Hepatocyte (in vitro differentiated cells): ENCODE results near the gene DIAPH1. TPM values are rescaled to one million over a fixed set of nuclear protein-coding genes. Genes with fewer than 3 reads are reported as not detected.

ENCODE experiments used
- DNase-seq: peaks from one replicate; pipeline ENCODE4 v3.0.0-alpha.2; 2016; ENCODE audit warnings: low spot score
- H2AFZ ChIP-seq: fragments of 200-600 bp; sonication (generic); 2 replicates; pipeline ENCODE4 v1.6.0; 2016; ENCODE audit warnings: antibody characterized with exemption, mild to moderate bottlenecking
- H3K27ac ChIP-seq: fragments of 200-600 bp; sonication (generic); 2 replicates; pipeline ENCODE4 v1.5.1; 2016; ENCODE audit warnings: mild to moderate bottlenecking
- H3K27me3 ChIP-seq: fragments of 200-600 bp; sonication (generic); 2 replicates; pipeline ENCODE4 v1.6.1; 2016
- H3K36me3 ChIP-seq: fragments of 200-600 bp; sonication (generic); replicated peaks from 2 replicates; pipeline ENCODE4 v1.5.1; 2016; ENCODE audit warnings: low read depth; ENCODE audit not compliant: insufficient read depth
- H3K4me1 ChIP-seq: fragments of 200-600 bp; sonication (generic); 2 replicates; pipeline ENCODE4 v1.5.1; 2016; ENCODE audit warnings: mild to moderate bottlenecking, moderate library complexity; ENCODE audit not compliant: insufficient read depth
- H3K4me2 ChIP-seq: fragments of 200-600 bp; sonication (generic); 2 replicates; pipeline ENCODE4 v1.6.0; 2016
- H3K4me3 ChIP-seq: fragments of 200-600 bp; sonication (generic); 2 replicates; pipeline ENCODE4 v1.5.1; 2016; ENCODE audit warnings: mild to moderate bottlenecking
- H3K79me2 ChIP-seq: fragments of 200-600 bp; sonication (generic); 2 replicates; pipeline ENCODE4 v1.6.0; 2017; ENCODE audit warnings: mild to moderate bottlenecking
- H3K9me2 ChIP-seq: fragments of 200-600 bp; sonication (generic); replicated peaks from 2 replicates; pipeline ENCODE4 v1.6.0; 2017; ENCODE audit warnings: mild to moderate bottlenecking; ENCODE audit not compliant: insufficient read depth
- H3K9me3 ChIP-seq: fragments of 200-600 bp; sonication (generic); 2 replicates; pipeline ENCODE4 v1.5.1; 2016; ENCODE audit warnings: low read depth, mild to moderate bottlenecking
- H4K20me1 ChIP-seq: fragments of 200-600 bp; sonication (generic); 2 replicates; pipeline ENCODE4 v1.6.0; 2016; ENCODE audit warnings: mild to moderate bottlenecking; ENCODE audit not compliant: insufficient read depth, poor library complexity, severe bottlenecking
- EZH2 ChIP-seq: fragments of 200-600 bp; sonication (generic); IDR thresholded peaks from 2 replicates; pipeline ENCODE4 v1.6.1; 2016; ENCODE audit warnings: antibody characterized with exemption, mild to moderate bottlenecking, borderline replicate concordance
- EZH2phosphoT487 ChIP-seq: fragments of 200-600 bp; sonication (generic); IDR thresholded peaks from one replicate; pipeline ENCODE4 v1.6.1; 2018; ENCODE audit warnings: antibody characterized with exemption, mild to moderate bottlenecking, low read depth, moderate library complexity; ENCODE audit not compliant: unreplicated experiment, severe bottlenecking
- WGBS: methylation state at CpG from one replicate; pipeline ENCODE4 v1.1.6; 2016; ENCODE audit warnings: low lambda C conversion rate; ENCODE audit errors: missing lambda C conversion rate; 5-methylcytosine and 5-hydroxymethylcytosine counted together
- polyA plus RNA-seq: library from polyadenylated mRNA; unstranded; fragments of >200 nt; fragmentation: Nextera tagmentation; extraction: Ambion mirVana; gene quantifications from 2 replicates; pipeline ENCODE4 v1.2.1, GENCODE V29; 2016
- total RNA-seq: library from RNA; depleted of rRNA; stranded (reverse); fragments of >200 nt; gene quantifications from 2 replicates; pipeline ENCODE4 v1.2.3, GENCODE V29; 2014
- TF ChIP-seq, protein P1 (sequence below): fragments of 200-600 bp; sonication (generic); IDR thresholded peaks from 2 replicates; pipeline ENCODE4 v1.5.1; 2016; ENCODE audit warnings: antibody characterized with exemption, mild to moderate bottlenecking; ENCODE audit not compliant: poor library complexity

Gene DIAPH1
- total and polyA plus RNA-seq, 2 experiments from 2014 or later: 56.6 to 62.4 TPM

DNA sequence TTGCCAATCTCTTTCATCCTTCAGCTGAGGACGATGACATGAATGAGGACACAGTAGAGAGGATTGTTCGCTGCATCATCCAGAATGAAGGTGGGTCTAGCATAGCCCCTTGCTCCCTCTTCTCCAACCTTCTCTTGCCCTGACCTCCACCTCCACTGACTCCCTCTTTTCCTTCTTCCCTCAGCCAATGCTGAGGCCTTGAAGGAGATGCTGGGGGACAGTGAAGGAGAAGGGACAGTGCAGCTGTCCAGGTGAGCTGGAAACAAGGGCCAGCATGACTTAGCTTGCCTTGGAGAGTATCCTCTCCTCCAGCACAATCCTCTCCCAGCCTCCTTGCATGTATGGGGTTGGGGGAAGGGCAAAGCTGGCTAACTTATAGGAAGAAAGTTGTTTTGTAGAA, 20.0 kb upstream of the DIAPH1 start:
- H4K20me1 ChIP-seq: peaks cover 10% of the 10 kb centered on the region
- 97% methylated on average over 2 of the region's 2 CpGs for WGBS
- H3K4me2 ChIP-seq: peak overlapping the region; percentile 99

DNA sequence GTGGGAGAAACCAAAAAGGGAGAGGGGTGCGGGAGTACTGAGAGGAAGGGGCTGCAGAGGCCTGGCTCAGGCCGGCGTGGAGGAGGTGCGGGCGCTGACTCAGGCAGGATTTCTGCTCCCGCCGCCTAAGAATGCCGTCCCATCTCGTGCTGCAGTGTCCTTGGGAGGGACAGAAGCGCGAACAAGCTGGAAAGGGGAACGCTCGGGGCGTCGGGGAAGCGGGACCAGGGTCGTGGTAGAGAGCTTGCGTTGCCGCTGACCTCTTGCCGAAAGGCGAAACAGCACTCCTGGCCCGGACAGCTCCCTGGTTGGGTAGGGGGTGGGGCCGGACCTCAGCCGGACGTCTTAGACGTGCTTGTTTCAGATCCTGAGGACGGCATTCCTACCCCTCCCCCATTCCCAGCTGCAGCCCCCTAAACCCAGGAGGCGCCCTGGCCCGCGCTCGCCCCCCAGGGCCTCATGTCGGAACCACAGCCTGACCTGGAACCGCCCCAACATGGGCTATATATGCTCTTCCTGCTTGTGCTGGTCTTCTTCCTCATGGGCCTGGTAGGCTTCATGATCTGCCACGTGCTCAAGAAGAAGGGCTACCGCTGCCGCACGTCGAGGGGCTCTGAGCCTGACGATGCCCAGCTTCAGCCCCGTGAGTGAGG, 19.1 kb upstream of the DIAPH1 start:
- Histone ChIP-seq H3K27ac (peak overlapping the region; percentile 78), H3K79me2 (peaks cover 37% of the 10 kb centered on the region), H2AFZ (peak overlapping the region; percentile 94), H3K36me3 (no peaks in the 10 kb centered on the region), H3K4me2 (peak overlapping the region; percentile 99), H4K20me1 (peaks cover 10% of the 10 kb centered on the region), H3K27me3 (no peaks in the 10 kb centered on the region), H3K9me3 (no peaks in the 10 kb centered on the region), H3K4me1 (peaks cover 19% of the 10 kb centered on the region), H3K4me3 (peak overlapping the region; percentile 54), H3K9me2 (no peaks in the 10 kb centered on the region)
- TF ChIP-seq EZH2 (no peak), EZH2phosphoT487 (no peak)
- TF ChIP-seq, protein P1, sequence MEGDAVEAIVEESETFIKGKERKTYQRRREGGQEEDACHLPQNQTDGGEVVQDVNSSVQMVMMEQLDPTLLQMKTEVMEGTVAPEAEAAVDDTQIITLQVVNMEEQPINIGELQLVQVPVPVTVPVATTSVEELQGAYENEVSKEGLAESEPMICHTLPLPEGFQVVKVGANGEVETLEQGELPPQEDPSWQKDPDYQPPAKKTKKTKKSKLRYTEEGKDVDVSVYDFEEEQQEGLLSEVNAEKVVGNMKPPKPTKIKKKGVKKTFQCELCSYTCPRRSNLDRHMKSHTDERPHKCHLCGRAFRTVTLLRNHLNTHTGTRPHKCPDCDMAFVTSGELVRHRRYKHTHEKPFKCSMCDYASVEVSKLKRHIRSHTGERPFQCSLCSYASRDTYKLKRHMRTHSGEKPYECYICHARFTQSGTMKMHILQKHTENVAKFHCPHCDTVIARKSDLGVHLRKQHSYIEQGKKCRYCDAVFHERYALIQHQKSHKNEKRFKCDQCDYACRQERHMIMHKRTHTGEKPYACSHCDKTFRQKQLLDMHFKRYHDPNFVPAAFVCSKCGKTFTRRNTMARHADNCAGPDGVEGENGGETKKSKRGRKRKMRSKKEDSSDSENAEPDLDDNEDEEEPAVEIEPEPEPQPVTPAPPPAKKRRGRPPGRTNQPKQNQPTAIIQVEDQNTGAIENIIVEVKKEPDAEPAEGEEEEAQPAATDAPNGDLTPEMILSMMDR: peak; percentile 34
- DNase-seq: peak; percentile 82
- 9% methylated on average over 34 of the region's 40 CpGs for WGBS

More for the DNA sequence above, 20.0 kb upstream of the DIAPH1 start:
- Histone ChIP-seq H3K27me3 (no peaks in the 10 kb centered on the region), H3K4me1 (peaks cover 19% of the 10 kb centered on the region), H3K9me3 (no peaks in the 10 kb centered on the region), H3K9me2 (no peaks in the 10 kb centered on the region), H3K27ac (no peak overlapping the region), H2AFZ (no peak overlapping the region), H3K4me3 (no peak overlapping the region), H3K79me2 (peaks cover 28% of the 10 kb centered on the region), H3K36me3 (no peaks in the 10 kb centered on the region)
- TF ChIP-seq EZH2 (no peak), EZH2phosphoT487 (no peak)
- TF ChIP-seq, protein P1: no peak
- no peak for DNase-seq

DNA sequence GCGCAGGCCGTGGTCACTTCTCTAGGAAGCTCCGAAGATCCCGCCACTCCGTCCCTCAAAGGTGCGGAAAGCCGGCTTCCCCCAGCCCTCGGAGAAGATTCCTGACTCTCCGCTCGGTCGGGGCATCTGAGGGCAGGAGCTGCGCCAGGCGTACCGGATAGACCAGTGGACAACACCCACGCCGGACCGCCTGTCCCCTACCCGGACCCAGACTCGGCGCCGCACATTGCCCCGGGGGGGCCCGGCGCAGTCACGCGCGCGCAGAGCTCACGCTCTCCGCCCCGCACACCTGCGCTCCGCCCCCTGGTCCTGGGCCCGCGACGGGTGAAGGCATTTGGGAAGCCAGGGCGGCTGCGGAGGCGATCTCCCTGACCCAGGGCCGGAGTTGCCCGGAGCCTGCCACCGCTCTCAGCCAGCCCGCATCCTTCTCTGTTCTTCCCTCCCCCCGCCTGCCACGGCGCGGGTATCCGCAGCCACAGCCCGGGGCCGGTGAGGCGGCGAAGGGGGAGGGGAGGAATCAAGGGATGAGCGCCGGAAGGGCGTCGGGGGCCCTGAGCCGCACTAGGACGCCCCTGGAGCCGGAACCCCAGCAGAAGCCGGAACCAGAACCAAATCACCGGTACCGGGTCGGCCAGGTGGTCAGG, 18.4 kb upstream of the DIAPH1 start:
- no peak for DNase-seq
- Histone ChIP-seq H3K4me2 (peak overlapping the region; percentile 99), H3K27ac (peak overlapping the region; percentile 78), H3K4me1 (peaks cover 19% of the 10 kb centered on the region), H3K9me3 (no peaks in the 10 kb centered on the region), H2AFZ (peak overlapping the region; percentile 94), H3K4me3 (peak overlapping the region; percentile 54), H4K20me1 (peaks cover 10% of the 10 kb centered on the region), H3K27me3 (no peaks in the 10 kb centered on the region), H3K79me2 (peaks cover 43% of the 10 kb centered on the region), H3K9me2 (no peaks in the 10 kb centered on the region), H3K36me3 (no peaks in the 10 kb centered on the region)
- TF ChIP-seq, protein P1: no peak
- TF ChIP-seq EZH2 (no peak), EZH2phosphoT487 (no peak)
- WGBS: 2% methylated on average over 52 of the region's 63 CpGs
